Fibroblast of skin of left quadriceps (primary cell): ENCODE results near the gene DCHS1.
A peak's percentile ranks its signal among the peaks of the same experiment; 100 is the strongest.
"Not testable (repeated sequence)": the region's sequence is repeated elsewhere in the genome, so short reads cannot be mapped to it uniquely, and the experiment has no call there.

ENCODE experiments used
- DNase-seq, 2 experiments: peaks; one replicate each; pipeline ENCODE4 v3.0.0-alpha.2; 2013; ENCODE audit warnings: low read depth in 2 of 2

The DCHS1 gene, protein sequence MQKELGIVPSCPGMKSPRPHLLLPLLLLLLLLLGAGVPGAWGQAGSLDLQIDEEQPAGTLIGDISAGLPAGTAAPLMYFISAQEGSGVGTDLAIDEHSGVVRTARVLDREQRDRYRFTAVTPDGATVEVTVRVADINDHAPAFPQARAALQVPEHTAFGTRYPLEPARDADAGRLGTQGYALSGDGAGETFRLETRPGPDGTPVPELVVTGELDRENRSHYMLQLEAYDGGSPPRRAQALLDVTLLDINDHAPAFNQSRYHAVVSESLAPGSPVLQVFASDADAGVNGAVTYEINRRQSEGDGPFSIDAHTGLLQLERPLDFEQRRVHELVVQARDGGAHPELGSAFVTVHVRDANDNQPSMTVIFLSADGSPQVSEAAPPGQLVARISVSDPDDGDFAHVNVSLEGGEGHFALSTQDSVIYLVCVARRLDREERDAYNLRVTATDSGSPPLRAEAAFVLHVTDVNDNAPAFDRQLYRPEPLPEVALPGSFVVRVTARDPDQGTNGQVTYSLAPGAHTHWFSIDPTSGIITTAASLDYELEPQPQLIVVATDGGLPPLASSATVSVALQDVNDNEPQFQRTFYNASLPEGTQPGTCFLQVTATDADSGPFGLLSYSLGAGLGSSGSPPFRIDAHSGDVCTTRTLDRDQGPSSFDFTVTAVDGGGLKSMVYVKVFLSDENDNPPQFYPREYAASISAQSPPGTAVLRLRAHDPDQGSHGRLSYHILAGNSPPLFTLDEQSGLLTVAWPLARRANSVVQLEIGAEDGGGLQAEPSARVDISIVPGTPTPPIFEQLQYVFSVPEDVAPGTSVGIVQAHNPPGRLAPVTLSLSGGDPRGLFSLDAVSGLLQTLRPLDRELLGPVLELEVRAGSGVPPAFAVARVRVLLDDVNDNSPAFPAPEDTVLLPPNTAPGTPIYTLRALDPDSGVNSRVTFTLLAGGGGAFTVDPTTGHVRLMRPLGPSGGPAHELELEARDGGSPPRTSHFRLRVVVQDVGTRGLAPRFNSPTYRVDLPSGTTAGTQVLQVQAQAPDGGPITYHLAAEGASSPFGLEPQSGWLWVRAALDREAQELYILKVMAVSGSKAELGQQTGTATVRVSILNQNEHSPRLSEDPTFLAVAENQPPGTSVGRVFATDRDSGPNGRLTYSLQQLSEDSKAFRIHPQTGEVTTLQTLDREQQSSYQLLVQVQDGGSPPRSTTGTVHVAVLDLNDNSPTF (N-terminal part only)

DNA sequence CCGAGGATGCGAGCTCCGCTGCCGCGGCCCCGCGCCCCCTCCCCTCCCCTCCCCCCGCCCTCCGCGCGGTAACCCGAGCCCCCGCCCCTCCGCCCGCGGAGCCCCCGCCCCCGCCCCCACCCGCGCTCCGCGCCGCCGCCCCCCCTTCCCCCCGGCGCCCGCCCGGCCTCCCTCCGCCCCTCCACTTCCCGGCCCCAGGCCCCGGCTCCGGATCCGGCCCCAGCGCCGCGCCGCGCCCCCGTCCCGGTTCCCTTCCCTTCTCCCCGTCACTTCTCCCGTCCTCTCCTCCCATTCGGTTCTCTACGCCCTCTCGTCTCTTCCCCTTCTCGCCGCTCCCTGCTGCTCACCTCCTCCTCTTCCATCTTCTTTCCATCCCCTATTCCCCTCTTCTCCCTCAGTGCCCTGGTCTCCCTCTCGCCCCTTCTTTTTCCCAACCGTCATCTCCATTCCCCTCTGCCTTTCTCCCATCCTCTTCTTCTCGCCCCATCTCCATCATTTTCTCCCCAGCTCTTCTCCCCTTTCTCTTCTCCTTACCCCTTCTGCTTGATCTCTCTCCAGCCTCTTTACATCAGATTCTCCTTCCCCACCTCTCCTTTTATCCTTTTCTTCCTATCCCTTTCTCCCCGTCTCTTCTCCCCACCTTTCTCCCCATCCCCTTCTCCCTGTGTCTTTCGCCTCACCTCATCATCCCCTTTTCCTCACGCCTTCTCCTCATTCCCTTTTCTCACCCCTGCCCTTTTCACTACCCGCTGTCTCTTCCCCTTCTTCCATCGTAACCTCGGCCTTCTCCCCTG lies at the start of gene DCHS1:
TSS of gene DCHS1 (minus strand) at position 20 of the 794 bp plus-strand sequence. CDS start 14,196 bp downstream, outside the sequence.
- no peak for DNase-seq

DNA sequence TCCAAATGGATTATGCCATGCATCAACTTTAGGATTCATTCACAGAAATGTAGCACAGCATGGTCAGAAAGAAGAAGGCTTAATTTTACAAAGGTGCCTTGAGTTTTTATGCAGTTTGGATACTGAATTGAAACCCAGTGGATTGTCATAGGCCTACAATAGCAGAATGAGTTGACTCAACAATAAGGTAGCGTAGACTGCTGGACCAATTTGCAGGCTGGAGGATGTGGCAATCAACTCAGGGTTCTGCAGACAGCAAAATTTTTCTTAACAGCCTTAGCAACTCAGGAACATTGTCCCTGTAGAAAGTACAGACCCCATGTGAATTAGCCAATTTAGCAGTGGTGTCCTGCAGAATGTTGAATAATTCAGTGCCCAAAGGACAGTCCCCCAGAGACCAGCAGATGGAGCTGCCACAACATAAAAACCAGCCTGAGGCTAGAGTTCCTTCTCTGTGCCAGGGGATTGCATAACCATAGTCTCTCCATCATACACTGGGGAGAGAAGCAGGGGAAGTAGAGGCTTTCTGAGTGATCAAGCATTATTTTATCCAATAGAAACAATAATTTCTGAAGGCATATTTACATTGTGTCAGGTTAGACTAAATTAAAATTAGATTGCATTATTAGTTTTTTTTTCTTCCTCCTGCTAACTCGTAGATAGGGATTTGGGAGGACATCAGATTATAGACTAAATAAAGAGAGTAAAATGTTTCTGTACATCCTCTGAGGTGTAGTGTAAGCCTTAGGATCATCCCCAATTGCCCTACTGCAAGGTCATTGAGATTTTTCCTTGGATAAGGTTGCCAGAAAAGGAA lies 47.8 kb upstream of the DCHS1 start:
- DNase-seq = peak in 1 of 2 experiments; percentile 24

DNA sequence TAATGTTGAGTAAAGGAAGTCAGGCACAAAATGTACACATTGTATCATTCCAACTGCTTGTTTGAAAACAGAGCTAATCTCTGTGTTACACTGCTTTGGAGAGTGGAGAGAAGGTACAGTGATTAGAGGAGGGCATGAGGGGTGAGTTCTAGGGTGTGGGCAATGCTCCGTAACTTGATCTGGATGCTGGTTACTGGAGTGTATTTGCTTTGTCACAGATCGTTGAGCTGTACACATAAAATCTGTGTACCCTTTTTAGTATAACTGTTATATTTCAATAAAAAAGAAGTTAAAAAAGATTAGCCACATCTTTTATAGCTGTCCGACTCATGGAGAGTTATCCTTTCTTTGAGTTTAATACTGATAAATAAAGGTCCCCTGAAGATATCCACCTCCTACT lies 46.3 kb upstream of the DCHS1 start:
- not testable (repeated sequence) for DNase-seq

DNA sequence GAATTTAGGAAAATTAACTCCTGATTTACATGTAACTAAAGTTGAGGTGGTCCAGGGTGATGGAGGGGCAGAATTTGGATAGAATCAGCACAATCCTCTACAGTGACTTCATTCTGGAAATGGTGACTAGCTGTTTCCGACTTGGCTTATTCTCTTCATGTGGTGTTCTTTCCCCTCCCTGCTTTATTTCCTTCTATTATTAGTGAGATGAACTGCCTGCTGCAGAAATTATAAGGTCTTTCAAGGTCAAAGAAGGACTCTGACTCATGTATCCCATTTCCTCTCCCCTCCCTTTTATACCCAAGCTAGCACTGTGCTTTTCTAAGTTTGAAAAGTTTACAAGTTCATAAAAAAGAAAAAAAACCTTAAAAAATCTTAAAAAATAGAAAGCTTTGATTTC lies 39.8 kb upstream of the DCHS1 start:
- peak in 1 of 2 experiments; percentile 11 for DNase-seq

- no peak for DNase-seq
These were observed 38.6 kb upstream of the DCHS1 start for GRCh38 chr11:6694229-6694535.

- peak; percentile 45 to 58 for DNase-seq
These were observed 38.0 kb upstream of the DCHS1 start for GRCh38 chr11:6693342-6694228.

GRCh38 chr11:6692128-6692527 lies 36.5 kb upstream of the DCHS1 start:
- no peak for DNase-seq

GRCh38 chr11:6690431-6691132 lies 35.0 kb upstream of the DCHS1 start:
- DNase-seq = not testable (repeated sequence)

GRCh38 chr11:6687876-6688275 lies 32.3 kb upstream of the DCHS1 start:
- DNase-seq = no peak

DNA sequence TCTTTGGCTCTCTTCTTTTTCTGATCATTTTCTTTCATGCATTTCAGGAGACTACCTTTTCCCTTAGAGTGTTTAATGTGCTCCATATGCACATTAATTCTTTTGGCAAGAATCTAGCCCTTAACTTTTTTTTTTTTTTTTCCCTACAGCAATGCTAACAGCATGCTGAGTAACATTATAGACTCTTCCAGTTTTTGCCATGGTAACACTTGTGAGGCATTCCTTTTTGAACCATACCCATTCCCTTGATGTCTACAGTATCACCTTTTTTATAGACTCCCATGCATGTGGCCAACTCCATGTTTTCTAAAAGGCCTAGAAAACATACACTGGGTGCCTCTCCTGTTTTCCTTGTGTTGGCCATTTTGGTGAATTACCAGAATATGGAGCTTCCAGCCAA lies 30.4 kb upstream of the DCHS1 start:
- DNase-seq = no peak

DNA sequence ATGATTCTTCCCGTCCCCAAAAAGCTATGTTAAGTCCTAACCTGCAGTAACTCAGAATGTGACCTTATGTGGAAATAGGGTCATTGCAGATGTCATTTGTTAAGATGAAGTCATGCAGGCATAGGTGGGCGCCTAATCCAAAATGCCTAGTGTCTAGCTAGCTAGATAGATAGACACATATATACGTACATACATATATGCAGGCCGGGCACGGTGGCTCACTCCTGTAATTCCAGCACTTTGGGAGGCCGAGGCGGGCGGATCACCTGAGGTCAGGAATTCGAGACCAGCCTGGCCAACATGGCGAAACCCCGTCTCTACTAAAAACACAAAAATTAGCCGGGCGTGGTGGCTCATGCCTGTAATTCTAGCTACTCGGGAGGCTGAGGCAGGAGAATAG lies 28.5 kb upstream of the DCHS1 start:
- DNase-seq = not testable (repeated sequence)

GRCh38 chr11:6682936-6683861 lies 27.6 kb upstream of the DCHS1 start, which contains the start of gene MRPL17:
Gene MRPL17, minus strand, starts transcription at chr11:6683340. Its CDS starts 44 bp downstream, at chr11:6683296.
- peak; percentile 98 for DNase-seq

DNA sequence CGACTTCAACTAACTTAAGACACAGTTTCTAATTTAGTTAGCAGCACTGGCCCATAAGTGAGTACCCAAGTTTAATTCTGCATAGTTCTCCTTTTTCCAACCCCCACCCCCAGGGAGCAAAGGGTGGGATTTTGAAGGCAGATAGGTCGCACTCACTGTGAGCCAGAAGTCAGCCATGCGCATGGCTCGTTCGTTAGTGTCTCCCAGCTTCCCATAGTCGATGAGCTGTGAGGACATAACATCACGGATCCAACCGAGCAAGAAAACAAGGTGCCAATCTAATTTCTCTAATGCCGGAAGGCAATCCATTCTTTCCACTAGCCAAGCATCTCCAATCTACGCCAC lies 27.0 kb upstream of the DCHS1 start:
- no peak for DNase-seq

DNA sequence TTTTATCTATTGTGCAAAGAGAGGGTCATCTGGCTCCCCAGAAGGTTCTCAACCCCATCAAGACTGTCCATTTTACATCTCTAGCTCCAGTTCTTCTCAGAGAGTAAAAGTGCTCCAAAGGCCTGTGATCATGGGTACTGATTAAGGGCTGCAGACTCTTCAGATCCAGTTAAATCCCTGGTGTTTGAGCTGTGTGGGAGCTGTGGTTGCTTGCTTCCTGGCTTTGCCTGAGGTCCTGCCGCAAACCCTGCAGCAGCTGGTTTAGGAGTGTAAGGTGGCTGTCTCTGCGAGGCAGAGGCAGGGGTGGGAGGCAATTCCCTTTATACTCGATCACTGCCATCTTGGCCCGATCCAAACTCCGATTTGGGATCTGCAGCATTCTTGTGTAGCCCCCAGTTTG lies 26.3 kb upstream of the DCHS1 start:
- DNase-seq = no peak

DNA sequence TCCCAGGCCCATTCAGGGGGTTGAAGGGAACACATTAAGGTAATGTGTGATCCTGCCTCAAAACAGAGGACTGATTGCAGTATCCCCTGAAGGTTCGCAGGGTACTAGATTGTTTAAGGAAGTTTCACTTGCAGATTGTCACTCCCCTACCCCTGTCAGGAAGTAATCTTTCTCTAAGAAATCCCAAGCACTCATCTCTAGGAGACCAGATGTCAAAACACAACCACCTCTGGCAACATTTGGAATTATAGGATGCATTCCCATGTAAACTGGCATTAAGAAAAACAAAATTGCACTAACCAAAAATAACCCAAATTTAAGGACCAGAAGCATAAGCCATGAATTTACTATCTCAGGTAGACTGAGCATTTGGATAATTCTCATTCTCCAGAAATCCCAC lies 25.9 kb upstream of the DCHS1 start:
- no peak for DNase-seq

DNA sequence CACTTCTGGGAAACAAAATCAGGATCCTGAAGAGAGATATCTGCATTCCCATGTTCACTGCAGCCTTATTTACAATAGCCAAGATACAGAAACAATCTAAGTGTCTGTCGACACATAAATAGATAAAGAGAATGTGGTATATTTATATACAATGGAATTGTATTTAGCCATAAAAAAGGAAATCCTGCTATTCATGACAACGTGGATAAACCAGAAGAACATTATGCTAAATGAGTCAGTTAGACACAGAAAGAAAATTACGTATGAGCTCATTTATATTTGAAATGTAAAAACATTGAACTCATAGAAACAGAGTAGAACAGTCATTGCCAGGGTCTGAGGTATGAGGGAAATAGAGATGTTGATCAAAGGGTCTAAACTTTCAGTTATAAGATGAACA lies 21.4 kb upstream of the DCHS1 start:
- no peak for DNase-seq

- no peak for DNase-seq
These were observed 19.3 kb upstream of the DCHS1 start for GRCh38 chr11:6674862-6675261.

DNA sequence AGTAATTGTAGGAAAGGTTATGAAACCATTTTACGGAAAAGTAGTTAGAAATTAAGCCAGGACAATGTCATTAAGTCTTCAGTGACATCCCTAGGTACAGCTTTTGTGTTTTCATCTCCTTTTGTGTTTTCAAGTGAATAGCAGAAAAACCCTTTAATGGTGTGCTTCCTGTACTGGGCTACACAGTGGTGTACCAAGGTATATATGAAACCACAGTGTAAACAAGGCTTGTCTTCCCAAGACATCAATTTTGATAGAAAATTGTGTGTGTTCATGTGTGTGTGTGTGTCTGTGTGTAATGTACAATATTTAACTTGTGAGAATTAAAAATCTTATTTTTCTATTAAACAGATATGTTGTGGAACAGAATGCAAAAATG lies 18.6 kb upstream of the DCHS1 start:
- no peak for DNase-seq
